Kasumi-1 (cell line): ENCODE results near the gene OCIAD2.
"Not testable (repeated sequence)": the region's sequence is repeated elsewhere in the genome, so short reads cannot be mapped to it uniquely, and the experiment has no call there.

Experiments
- DNase-seq, 2 experiments: peaks; one replicate each; lab custom pipeline; 2025; lab: John Stamatoyannopoulos, UW

OCIAD2 gene

DNA sequence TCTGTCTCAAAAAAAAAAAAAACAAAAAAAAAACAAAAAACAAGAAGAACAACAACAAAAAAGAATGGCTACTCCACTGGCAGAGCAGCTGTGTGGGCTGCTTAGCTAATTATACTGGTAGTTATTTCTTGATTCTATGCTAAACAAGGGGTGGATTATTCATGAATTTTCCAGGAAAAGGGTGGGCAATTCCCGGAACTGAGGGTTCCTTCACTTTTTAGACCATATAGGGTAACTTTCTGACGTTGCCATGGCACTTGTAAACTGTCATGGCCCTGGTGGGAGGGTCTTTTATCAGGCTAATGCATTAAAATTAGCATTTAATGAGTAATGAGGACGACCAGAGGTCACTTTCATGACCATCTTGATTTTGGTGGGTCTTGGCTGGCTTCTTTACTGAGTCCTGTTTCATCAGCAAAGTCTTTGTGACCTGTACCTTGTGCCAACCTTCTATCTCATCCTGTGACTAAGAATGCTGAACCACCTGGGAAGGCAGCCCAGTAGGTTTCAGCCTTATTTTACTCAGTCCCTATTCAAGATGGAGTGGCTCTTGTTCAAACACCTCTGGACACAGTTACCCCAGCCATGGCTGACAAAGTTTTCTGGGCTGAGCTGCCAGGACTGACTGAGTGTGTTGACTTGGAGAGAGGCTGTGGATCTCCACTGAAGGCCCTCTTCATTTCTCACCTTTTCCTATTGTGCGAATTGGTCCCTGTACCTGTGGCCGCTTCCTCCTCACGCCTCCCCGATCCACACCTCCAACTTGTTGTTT, 1.3 kb upstream of the OCIAD2 start:
- DNase-seq = no peak

GRCh38 chr4:48905363-48906015, 1.1 kb downstream of the OCIAD2 start:
- no peak for DNase-seq

GRCh38 chr4:48904541-48905142, 1.9 kb downstream of the OCIAD2 start:
- DNase-seq = no peak

- DNase-seq = no peak
Observed at GRCh38 chr4:48904101-48904500, 2.5 kb downstream of the OCIAD2 start.

DNA sequence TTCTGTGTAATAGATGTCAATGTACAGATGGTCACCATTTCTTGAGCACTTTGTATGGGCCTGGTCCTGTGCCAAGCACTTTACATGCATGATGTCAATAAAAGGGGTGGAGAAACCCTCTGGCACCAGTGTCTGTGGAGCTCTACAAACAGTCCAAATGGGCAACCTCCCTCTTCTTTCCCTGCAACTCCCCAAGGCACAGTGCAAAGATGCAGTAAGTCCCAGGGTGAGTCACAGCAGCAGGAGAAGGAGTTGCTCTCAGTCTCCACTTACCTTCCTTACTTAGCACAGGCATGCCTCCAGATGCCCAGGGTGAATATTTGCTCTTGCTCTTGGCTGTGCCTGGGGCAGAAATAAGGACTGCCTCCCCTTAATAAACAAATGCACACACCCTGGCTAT, 4.3 kb downstream of the OCIAD2 start:
- no peak for DNase-seq

GRCh38 chr4:48901196-48901595, 5.4 kb downstream of the OCIAD2 start:
- DNase-seq = no peak

GRCh38 chr4:48899950-48900349, 6.6 kb downstream of the OCIAD2 start:
- peak; percentile 59 to 75 for DNase-seq

- DNase-seq = peak; percentile 58 to 73
Observed at GRCh38 chr4:48899432-48899749, 7.2 kb downstream of the OCIAD2 start.

GRCh38 chr4:48898733-48899431, 7.7 kb downstream of the OCIAD2 start:
- peak; percentile 92 to 96 for DNase-seq

GRCh38 chr4:48896845-48897244, 9.7 kb downstream of the OCIAD2 start:
- peak; percentile 54 to 61 for DNase-seq

DNA sequence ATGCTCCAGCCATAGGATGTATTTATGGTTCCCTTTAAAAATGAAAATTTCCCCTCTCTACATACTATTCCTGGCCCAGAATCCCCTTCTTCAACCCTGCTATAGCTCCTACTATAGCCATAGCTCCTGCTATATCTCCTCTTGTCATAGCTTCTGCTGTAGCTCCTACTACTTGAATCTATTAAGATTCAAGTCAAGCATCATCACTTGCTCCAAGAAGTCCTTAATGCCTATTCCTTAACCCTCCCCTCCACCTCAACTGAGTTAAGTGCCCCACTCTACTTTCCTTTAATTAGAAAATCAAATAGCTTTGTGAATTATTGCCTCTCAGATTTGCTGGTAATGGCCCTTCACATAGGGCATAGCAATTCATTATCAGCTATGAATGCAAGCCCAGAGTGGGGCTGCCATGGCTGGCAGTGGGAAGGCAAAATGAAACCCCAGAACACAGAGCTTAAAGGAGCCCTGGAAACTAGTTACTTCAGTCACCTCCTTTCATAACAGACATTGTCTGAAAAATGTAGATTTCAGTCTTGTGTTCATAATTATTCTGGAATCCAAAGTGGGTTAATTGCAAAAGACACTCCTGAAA, 15.4 kb downstream of the OCIAD2 start:
- no peak for DNase-seq

- not testable (repeated sequence) for DNase-seq
Observed at GRCh38 chr4:48889750-48890149, 16.8 kb downstream of the OCIAD2 start.

GRCh38 chr4:48881646-48882045, 24.9 kb downstream of the OCIAD2 start:
- DNase-seq = not testable (repeated sequence)

- no peak for DNase-seq
Observed at GRCh38 chr4:48879561-48880442, 26.8 kb downstream of the OCIAD2 start.

DNA sequence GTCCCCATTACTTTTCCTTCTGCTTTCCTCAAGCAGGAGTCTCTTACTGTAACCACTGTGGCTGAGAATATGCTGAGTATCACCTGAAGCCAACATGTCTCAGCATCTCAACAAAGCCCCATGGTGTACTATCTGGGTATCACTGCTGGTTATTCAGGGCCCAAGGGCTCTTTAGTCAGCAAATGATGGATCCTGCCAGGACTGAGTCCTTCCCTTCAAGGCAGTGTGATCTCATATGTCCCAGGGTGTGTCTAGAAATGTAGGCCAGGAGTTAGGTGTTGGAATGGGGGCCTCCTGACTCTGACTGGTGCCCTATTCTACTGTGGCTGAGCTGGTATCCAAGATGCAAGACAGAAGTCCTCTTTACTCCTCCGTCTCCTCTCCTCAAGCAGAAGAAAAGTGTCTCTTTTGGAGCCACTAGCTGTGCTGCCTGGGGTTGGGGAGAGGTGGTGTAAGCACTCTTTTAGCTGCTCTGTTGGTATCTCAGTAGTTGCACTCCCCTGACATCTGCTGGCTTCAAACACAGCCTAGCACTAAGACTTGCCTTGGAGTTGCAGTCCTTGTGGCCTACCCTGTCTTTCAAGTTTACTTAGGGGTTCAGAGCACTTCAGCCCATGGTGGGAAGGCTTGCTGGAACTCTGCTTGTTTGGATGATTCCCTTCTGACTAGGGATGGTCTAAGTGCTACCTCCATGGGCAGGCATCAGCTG, 28.6 kb downstream of the OCIAD2 start:
- DNase-seq = no peak

DNA sequence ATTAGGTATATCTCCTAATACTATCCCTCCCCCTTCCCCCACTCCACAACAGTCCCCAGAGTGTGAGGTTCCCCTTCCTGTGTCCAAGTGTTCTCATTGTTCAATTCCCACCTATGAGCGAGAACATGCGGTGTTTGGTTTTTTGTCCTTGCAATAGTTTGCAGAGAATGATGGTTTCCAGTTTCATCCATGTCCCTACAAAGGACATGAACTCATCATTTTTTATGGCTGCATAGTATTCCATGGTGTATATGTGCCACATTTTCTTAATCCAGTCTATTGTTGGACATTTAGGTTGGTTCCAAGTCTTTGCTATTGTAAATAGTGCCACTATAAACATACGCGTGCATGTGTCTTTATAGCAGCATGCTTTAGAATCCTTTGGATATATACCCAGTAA, 41.9 kb downstream of the OCIAD2 start:
- not testable (repeated sequence) for DNase-seq

GRCh38 chr4:48863728-48864127, 42.8 kb downstream of the OCIAD2 start:
- DNase-seq = no peak

DNA sequence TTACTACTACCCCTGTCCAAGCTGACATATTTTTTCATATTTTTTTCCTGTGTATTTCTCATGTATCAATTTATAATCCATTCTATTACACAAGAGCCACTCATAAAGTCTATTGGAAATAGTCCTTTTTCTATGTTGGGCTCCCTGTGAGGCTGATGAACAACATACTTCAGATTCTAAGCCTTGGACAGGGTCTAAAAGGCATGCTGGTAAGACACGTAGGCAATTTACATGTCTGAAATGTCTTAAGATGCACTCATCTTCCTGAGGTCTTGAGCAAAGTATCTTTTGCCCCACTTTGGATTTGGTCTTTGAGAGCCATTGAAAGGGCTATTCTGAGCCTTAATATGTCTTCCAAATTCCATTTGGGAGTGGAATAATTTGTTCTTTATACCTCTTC, 43.9 kb downstream of the OCIAD2 start:
- no peak for DNase-seq

- DNase-seq = no peak
Observed at GRCh38 chr4:48862038-48862437, 44.5 kb downstream of the OCIAD2 start.

- peak in 1 of 2 experiments; percentile 21 for DNase-seq
Observed at GRCh38 chr4:48858130-48858529, 48.4 kb downstream of the OCIAD2 start.

GRCh38 chr4:48854982-48855381, 51.6 kb downstream of the OCIAD2 start:
- DNase-seq = no peak
